IMR-90 (cell line): ENCODE results near the gene ZNF407. TPM values are rescaled to one million over a fixed set of nuclear protein-coding genes. Genes with fewer than 3 reads are reported as not detected.

Experiments used
- ATAC-seq: fragments of 200-7000 bp; cut with Tn5 transposase; 2 replicates; pipeline ENCODE4 v1.9.1; 2020; ENCODE audit warnings: low read depth, mild to moderate bottlenecking, moderate library complexity
- BruUV-seq: library from RNA; stranded (reverse); fragments of 400-500 nt; replicated peaks from 2 replicates; lab custom pipeline; 2021; lab: Mats Ljungman, UMichigan
- CTCF ChIA-PET: fragments of 300-600 bp; formaldehyde crosslinking; extraction: SDS; loops from one replicate; lab custom pipeline; 2021; ENCODE audit warnings: antibody characterized with exemption; lab: Yijun Ruan, JAX
- POLR2A ChIA-PET: fragments of 300-600 bp; sonication (Branson Sonifier 250); formaldehyde crosslinking; loops from one replicate; lab custom pipeline; 2022; ENCODE audit warnings: antibody characterized with exemption; ENCODE audit not compliant: unreplicated experiment; lab: Charles Lee
- DNase-seq: peaks from one replicate; pipeline ENCODE4 v3.0.0; 2013
- H2AFZ ChIP-seq: replicated peaks from 2 replicates; pipeline ENCODE3; 2013; ENCODE audit warnings: low read length, mild to moderate bottlenecking; ENCODE audit not compliant: poor library complexity
- H2AK5ac ChIP-seq: 2 replicates; pipeline ENCODE4 v1.6.1; 2013; ENCODE audit warnings: low read depth, low read length, inconsistent platforms
- H2AK9ac ChIP-seq: replicated peaks from 2 replicates; pipeline ENCODE3; 2013; ENCODE audit warnings: mild to moderate bottlenecking, low read depth, low read length, moderate library complexity; ENCODE audit not compliant: poor library complexity
- H2BK120ac ChIP-seq: 2 replicates; pipeline ENCODE4 v1.6.1; 2013; ENCODE audit warnings: low read depth, low read length, inconsistent platforms
- H2BK15ac ChIP-seq: 3 replicates; pipeline ENCODE4 v1.6.1; 2013; ENCODE audit warnings: low read depth, low read length, inconsistent platforms
- H2BK20ac ChIP-seq: 2 replicates; pipeline ENCODE4 v1.6.1; 2013; ENCODE audit warnings: low read depth, mild to moderate bottlenecking, inconsistent platforms, low read length, moderate library complexity
- H2BK5ac ChIP-seq: 2 replicates; pipeline ENCODE4 v1.6.1; 2013; ENCODE audit warnings: mild to moderate bottlenecking, low read depth, low read length, inconsistent platforms; ENCODE audit not compliant: poor library complexity, severe bottlenecking
- H3K14ac ChIP-seq: replicated peaks from 2 replicates; pipeline ENCODE4 v1.6.1; 2013; ENCODE audit warnings: low read depth, low read length, inconsistent platforms
- H3K18ac ChIP-seq: 2 replicates; pipeline ENCODE4 v1.6.1; 2013; ENCODE audit warnings: low read depth, low read length, control low read depth
- H3K23ac ChIP-seq: 2 replicates; pipeline ENCODE4 v1.6.1; 2013; ENCODE audit warnings: low read depth, low read length, inconsistent platforms
- H3K27ac ChIP-seq: 2 replicates; pipeline ENCODE4 v1.5.1; 2013; ENCODE audit warnings: mild to moderate bottlenecking, control low read depth, low read length; ENCODE audit not compliant: insufficient read depth
- H3K27me3 ChIP-seq: 2 replicates; pipeline ENCODE4 v1.6.1; 2013; ENCODE audit warnings: low read length; ENCODE audit not compliant: control insufficient read depth, insufficient read depth
- H3K36me3 ChIP-seq: 2 replicates; pipeline ENCODE4 v1.6.1; 2013; ENCODE audit warnings: low read length, mixed read lengths; ENCODE audit not compliant: control insufficient read depth, insufficient read depth
- H3K4ac ChIP-seq: 2 replicates; pipeline ENCODE4 v1.6.1; 2013; ENCODE audit warnings: low read depth, low read length, inconsistent platforms
- H3K4me1 ChIP-seq: 2 replicates; pipeline ENCODE4 v1.6.1; 2013; ENCODE audit warnings: low read length, mixed read lengths; ENCODE audit not compliant: control insufficient read depth, insufficient read depth
- H3K4me2 ChIP-seq: 2 replicates; pipeline ENCODE4 v1.6.1; 2013; ENCODE audit warnings: low read depth, mild to moderate bottlenecking, control low read depth, low read length, moderate library complexity
- H3K4me3 ChIP-seq: 2 replicates; pipeline ENCODE4 v1.5.1; 2013; ENCODE audit warnings: low read depth, mild to moderate bottlenecking, control low read depth, low read length, moderate library complexity; ENCODE audit not compliant: insufficient read depth
- H3K56ac ChIP-seq: 2 replicates; pipeline ENCODE4 v1.6.1; 2013; ENCODE audit warnings: low read length, inconsistent platforms; ENCODE audit not compliant: insufficient read depth; ENCODE audit errors: extremely low read depth
- H3K79me1 ChIP-seq, 2 experiments: 2 replicates each; pipeline ENCODE4 v1.6.1; 2013; ENCODE audit warnings: low read length in 2 of 2, inconsistent platforms in 1 of 2, low read depth in 1 of 2
- H3K9ac ChIP-seq: 2 replicates; pipeline ENCODE4 v1.6.1; 2013; ENCODE audit warnings: low read depth, low read length, control low read depth
- H3K9me1 ChIP-seq: 2 replicates; pipeline ENCODE4 v1.6.1; 2013; ENCODE audit warnings: low read length, inconsistent platforms; ENCODE audit not compliant: insufficient read depth
- H3K9me3 ChIP-seq: 2 replicates; pipeline ENCODE4 v1.6.1; 2013; ENCODE audit warnings: low read length; ENCODE audit not compliant: control insufficient read depth, insufficient read depth
- H4K20me1 ChIP-seq: 2 replicates; pipeline ENCODE4 v1.6.1; 2013; ENCODE audit warnings: low read length, inconsistent platforms; ENCODE audit not compliant: insufficient read depth
- H4K5ac ChIP-seq: 2 replicates; pipeline ENCODE4 v1.6.1; 2013; ENCODE audit warnings: mild to moderate bottlenecking, low read depth, low read length, control low read depth
- H4K8ac ChIP-seq, 2 experiments: 2 replicates each; pipeline ENCODE4 v1.6.1; 2013; ENCODE audit warnings: low read depth in 2 of 2, low read length in 2 of 2, control low read depth in 1 of 2, inconsistent platforms in 1 of 2
- H4K91ac ChIP-seq: 2 replicates; pipeline ENCODE4 v1.6.1; 2013; ENCODE audit warnings: low read depth, low read length, inconsistent platforms; ENCODE audit not compliant: insufficient read depth
- BHLHE40 ChIP-seq: fragments of 150-350 bp; IDR thresholded peaks from 2 replicates; pipeline ENCODE4 v1.6.1; 2016; ENCODE audit warnings: mild to moderate bottlenecking, low read depth, low read length
- CHD1 ChIP-seq: IDR thresholded peaks from 2 replicates; pipeline ENCODE4 v1.6.1; 2012; ENCODE audit warnings: low read depth, low read length, improper control_type of control experiment
- FOS ChIP-seq: fragments of 150-350 bp; IDR thresholded peaks from 2 replicates; pipeline ENCODE4 v1.6.1; 2016; ENCODE audit warnings: low read depth, low read length
- MAFK ChIP-seq: IDR thresholded peaks from 2 replicates; pipeline ENCODE4 v1.6.1; 2012; ENCODE audit warnings: low read depth, low read length, improper control_type of control experiment
- MAZ ChIP-seq: IDR thresholded peaks from 2 replicates; pipeline ENCODE4 v1.6.1; 2012; ENCODE audit warnings: low read depth, mild to moderate bottlenecking, low read length, improper control_type of control experiment, moderate library complexity, borderline replicate concordance
- MXI1 ChIP-seq: IDR thresholded peaks from 2 replicates; pipeline ENCODE4 v1.6.1; 2012; ENCODE audit warnings: low read depth, mild to moderate bottlenecking, low read length, moderate library complexity, borderline replicate concordance
- NFE2L2 ChIP-seq: fragments of 150-350 bp; IDR thresholded peaks from 2 replicates; pipeline ENCODE4 v1.6.1; 2016; ENCODE audit warnings: low read depth, mild to moderate bottlenecking, low read length
- POLR2A ChIP-seq: IDR thresholded peaks from 2 replicates; pipeline ENCODE4 v1.6.1; 2012; ENCODE audit warnings: mild to moderate bottlenecking, low read depth, low read length
- RCOR1 ChIP-seq: IDR thresholded peaks from 2 replicates; pipeline ENCODE4 v1.6.1; 2012; ENCODE audit warnings: mild to moderate bottlenecking, low read length, improper control_type of control experiment; ENCODE audit not compliant: insufficient replicate concordance
- RFX5 ChIP-seq: IDR thresholded peaks from 2 replicates; pipeline ENCODE4 v1.8.0; 2012; ENCODE audit warnings: low read depth, mild to moderate bottlenecking, low read length, moderate library complexity
- SMC3 ChIP-seq: fragments of 150-350 bp; IDR thresholded peaks from 2 replicates; pipeline ENCODE4 v1.6.1; 2016; ENCODE audit warnings: low read depth, mild to moderate bottlenecking, antibody characterized with exemption, low read length, moderate library complexity
- WGBS, 2 experiments: methylation state at CpG; one replicate each; pipeline versions ENCODE4 v1.1.5 to v1.1.7; 2013; ENCODE audit warnings: missing lambda C conversion rate in 2 of 2; ENCODE audit not compliant: insufficient read length in 1 of 2; ENCODE audit errors: extremely low coverage in 2 of 2; 5-methylcytosine and 5-hydroxymethylcytosine counted together
- dilution Hi-C: fragments of 300-500 bp; cut with HindIII; formaldehyde crosslinking; loops from one replicate; pipeline ENCODE4 v1.14.3; 2018; ENCODE audit warnings: low sequenced_read_pairs; ENCODE audit not compliant: unreplicated experiment
- in situ Hi-C: fragments of 300-500 bp; cut with MboI; formaldehyde crosslinking; loops from 3 replicates; pipeline ENCODE4 v1.14.3; 2019; ENCODE audit warnings: low sequenced_read_pairs, inconsistent platforms, mixed read lengths
- intact Hi-C: fragments of 100-400 bp; cut with micrococcal nuclease; formaldehyde crosslinking; loops from 2 replicates; pipeline ENCODE4 v1.10.0; 2022
- polyA plus RNA-seq, 3 experiments: library from polyadenylated mRNA; depleted of rRNA; stranded (reverse); fragments of >200 nt; gene quantifications; 2 replicates each; pipeline ENCODE4 v1.2.3, GENCODE V29; 2012; ENCODE audit warnings: low replicate concordance in 1 of 3
- total RNA-seq: library from RNA; depleted of rRNA; stranded (reverse); fragments of >200 nt; gene quantifications from 2 replicates; pipeline ENCODE4 v1.2.3, GENCODE V29; 2012
- TF ChIP-seq, protein P1 (sequence below): fragments of 150-350 bp; IDR thresholded peaks from 2 replicates; pipeline ENCODE4 v1.6.1; 2016; ENCODE audit warnings: low read depth, mild to moderate bottlenecking, low read length, moderate library complexity, borderline replicate concordance
- TF ChIP-seq, protein P2 (sequence below): conservative IDR thresholded peaks from 2 replicates; pipeline ENCODE4 v1.5.1; 2012; ENCODE audit warnings: mild to moderate bottlenecking, low read depth, low read length, improper control_type of control experiment
- TF ChIP-seq, protein P3 (sequence below): fragments of 150-350 bp; IDR thresholded peaks from 2 replicates; pipeline ENCODE4 v1.6.1; 2017; ENCODE audit warnings: mild to moderate bottlenecking, antibody characterized with exemption, low read length, low read depth

The ZNF407 gene
- total and polyA plus RNA-seq, 2 of the 4 experiments (the other 2 are of a cell fraction) = 3.1 to 20.1 TPM

DNA sequence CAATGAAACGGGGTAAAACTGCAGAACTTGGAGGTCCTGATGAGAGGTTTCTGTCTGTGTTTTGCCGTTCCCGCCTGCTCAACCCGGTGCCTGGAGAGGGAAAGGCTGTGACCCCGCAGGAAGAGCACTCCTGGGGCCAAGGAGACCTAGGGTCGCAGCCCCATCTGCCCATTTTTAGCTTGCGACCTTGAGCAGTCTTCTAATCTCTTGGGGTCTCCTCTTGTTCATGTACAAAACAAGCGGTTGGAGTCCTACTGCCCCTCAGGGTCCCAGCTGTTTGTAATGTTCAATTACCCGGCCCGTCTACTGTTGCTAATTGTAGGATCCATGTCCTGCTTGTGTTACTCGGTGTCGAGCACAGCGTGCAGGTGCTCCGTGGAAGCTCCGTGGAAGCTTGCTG, 506.8 kb downstream of the ZNF407 start:
- Histone ChIP-seq H2BK20ac (no peak overlapping the region), H3K23ac (no peak overlapping the region), H3K9ac (no peak overlapping the region), H3K4me3 (no peak overlapping the region), H2AFZ (no peak overlapping the region), H3K27ac (no peak overlapping the region), H2BK15ac (no peak overlapping the region), H3K18ac (no peak overlapping the region), H3K9me3 (peaks cover 2% of the 10 kb centered on the region; the same call in 1 of the 2 replicates), H4K5ac (no peak overlapping the region), H3K27me3 (peaks cover 7% of the 10 kb centered on the region; the same call in 1 of the 2 replicates), H3K4me1 (no peaks in the 10 kb centered on the region), H4K20me1 (no peaks in the 10 kb centered on the region), H2BK5ac (no peak overlapping the region), H3K36me3 (no peaks in the 10 kb centered on the region), H2AK9ac (no peak overlapping the region), H2BK120ac (no peak overlapping the region), H3K14ac (no peak overlapping the region), H4K8ac (no peak overlapping the region), H4K91ac (no peak overlapping the region), H3K4me2 (no peak overlapping the region), H3K9me1 (no peaks in the 10 kb centered on the region), H3K79me1 (no peaks in the 10 kb centered on the region), H2AK5ac (no peak overlapping the region), H3K4ac (no peak overlapping the region), H3K56ac (no peak overlapping the region)
- DNase-seq = no peak
- dilution Hi-C loops (no loop called here), intact Hi-C loops (loop anchor here (10.0 kb wide), 1 partner anchor 1240 kb away; no protein-coding TSS in a partner anchor), in situ Hi-C loops (no loop called here)
- CTCF ChIA-PET = no interaction called here
- 70% methylated on average over 2 of the region's 15 CpGs; no CpG with 5 or more reads in 1 of the 2 experiments for WGBS, 2 experiments
- ATAC-seq = no peak
- TF ChIP-seq, protein P1, sequence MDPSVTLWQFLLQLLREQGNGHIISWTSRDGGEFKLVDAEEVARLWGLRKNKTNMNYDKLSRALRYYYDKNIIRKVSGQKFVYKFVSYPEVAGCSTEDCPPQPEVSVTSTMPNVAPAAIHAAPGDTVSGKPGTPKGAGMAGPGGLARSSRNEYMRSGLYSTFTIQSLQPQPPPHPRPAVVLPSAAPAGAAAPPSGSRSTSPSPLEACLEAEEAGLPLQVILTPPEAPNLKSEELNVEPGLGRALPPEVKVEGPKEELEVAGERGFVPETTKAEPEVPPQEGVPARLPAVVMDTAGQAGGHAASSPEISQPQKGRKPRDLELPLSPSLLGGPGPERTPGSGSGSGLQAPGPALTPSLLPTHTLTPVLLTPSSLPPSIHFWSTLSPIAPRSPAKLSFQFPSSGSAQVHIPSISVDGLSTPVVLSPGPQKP = no peak
- TF ChIP-seq MAZ (no peak), POLR2A (no peak), BHLHE40 (no peak), RCOR1 (no peak), RFX5 (no peak), MAFK (no peak), SMC3 (no peak), CHD1 (no peak), FOS (no peak), MXI1 (no peak), NFE2L2 (no peak)
- TF ChIP-seq, protein P2, sequence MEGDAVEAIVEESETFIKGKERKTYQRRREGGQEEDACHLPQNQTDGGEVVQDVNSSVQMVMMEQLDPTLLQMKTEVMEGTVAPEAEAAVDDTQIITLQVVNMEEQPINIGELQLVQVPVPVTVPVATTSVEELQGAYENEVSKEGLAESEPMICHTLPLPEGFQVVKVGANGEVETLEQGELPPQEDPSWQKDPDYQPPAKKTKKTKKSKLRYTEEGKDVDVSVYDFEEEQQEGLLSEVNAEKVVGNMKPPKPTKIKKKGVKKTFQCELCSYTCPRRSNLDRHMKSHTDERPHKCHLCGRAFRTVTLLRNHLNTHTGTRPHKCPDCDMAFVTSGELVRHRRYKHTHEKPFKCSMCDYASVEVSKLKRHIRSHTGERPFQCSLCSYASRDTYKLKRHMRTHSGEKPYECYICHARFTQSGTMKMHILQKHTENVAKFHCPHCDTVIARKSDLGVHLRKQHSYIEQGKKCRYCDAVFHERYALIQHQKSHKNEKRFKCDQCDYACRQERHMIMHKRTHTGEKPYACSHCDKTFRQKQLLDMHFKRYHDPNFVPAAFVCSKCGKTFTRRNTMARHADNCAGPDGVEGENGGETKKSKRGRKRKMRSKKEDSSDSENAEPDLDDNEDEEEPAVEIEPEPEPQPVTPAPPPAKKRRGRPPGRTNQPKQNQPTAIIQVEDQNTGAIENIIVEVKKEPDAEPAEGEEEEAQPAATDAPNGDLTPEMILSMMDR = no peak
- TF ChIP-seq, protein P3, sequence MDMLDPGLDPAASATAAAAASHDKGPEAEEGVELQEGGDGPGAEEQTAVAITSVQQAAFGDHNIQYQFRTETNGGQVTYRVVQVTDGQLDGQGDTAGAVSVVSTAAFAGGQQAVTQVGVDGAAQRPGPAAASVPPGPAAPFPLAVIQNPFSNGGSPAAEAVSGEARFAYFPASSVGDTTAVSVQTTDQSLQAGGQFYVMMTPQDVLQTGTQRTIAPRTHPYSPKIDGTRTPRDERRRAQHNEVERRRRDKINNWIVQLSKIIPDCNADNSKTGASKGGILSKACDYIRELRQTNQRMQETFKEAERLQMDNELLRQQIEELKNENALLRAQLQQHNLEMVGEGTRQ = no peak
- POLR2A ChIA-PET = interaction anchor here (0.8 kb wide), 1 partner anchor 499 kb away, joined by 3 read pairs; no protein-coding TSS in a partner anchor
- BruUV-seq = no TSS peak
